D721Med (cell line): ENCODE data around the gene PRSS57.

Experiments used
- DNase-seq: peaks from one replicate; pipeline ENCODE4 v3.0.0; 2011; ENCODE audit warnings: low spot score; ENCODE audit not compliant: insufficient read length
- FAIRE-seq: peaks from 2 replicates; lab custom pipeline; 2011; peaks lifted over from hg19 to GRCh38; lab: Jason Lieb, UNC
- CTCF ChIP-seq: IDR thresholded peaks from 2 replicates; pipeline ENCODE4 v1.5.1; 2012; ENCODE audit warnings: mild to moderate bottlenecking, control low read depth; ENCODE audit not compliant: insufficient read depth; ENCODE audit errors: missing control alignments

Gene PRSS57

DNA sequence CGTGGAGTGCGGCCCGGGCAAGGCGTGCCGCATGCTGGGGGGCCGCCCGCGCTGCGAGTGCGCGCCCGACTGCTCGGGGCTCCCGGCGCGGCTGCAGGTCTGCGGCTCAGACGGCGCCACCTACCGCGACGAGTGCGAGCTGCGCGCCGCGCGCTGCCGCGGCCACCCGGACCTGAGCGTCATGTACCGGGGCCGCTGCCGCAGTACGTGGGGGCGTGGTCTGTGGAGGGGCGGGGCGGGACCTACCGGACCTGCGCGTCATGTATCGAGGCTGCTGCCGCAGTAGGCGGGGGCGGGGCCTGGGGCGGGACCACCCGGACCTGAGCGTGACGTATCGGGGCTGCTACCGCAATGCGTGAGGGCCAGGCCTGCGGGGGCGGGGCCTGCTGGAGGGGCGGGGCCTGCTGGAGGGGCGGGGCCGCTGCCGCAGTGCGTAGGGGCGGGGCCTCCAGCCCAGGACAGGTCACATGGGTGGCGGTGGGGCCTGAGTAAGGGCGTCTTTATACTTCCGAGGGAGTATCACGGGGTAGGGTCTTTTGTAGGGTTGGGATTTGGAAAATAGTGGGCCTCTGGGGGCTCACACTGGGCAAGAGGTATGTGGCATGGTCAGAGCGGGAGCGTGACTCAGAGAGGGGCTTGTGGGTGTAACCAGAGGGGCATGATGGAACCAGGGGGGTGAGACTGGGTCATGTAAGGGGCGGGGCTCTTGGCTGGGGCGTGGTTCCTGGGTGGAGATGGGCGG lies 14.8 kb downstream of the PRSS57 start:
- FAIRE-seq, result no peak
- peak; percentile 97 for DNase-seq
- peak; percentile 36 for TF ChIP-seq CTCF

DNA sequence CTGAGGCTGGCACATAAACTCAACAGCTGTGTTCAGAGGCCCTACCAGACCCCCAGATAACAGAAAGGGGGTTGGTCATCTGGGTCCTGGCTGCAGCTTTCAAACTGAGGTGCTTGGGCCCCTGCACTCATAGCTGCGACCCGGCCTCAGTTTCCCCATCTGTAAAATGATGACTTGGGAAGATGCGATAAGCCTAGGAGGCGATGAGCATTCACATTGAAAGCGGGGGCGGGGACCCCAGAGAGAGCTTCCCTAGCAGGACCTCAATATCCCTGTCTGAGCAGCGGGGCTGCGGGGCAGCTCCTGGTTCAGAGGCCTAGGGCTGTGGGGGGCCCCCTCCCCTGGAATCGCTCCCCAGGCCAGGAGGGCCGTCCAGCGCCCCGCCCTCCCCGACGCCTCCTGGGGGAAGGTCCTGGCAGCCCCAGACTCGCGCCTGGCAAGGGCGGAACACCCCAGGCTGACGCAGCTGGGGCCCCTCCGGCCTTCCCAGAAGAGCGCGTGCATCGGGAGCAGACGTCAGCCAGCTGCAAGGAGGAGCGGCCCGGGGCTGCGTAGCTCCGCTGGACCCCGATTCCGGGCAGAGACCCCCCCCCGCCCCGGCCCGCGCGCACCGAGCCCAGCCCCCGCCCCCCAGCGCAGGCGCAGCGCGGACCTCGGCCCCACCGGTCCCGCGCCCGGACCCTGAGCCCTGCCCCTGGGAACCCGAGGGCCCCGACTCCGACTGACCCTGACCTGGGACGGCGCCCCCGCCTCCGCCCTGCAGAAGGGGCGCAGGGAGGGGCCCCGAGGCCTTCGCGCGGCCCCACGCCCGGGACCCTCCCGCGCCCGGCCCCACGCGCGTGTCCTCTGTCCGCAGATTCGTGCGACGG lies 15.6 kb downstream of the PRSS57 start:
- FAIRE-seq, result no peak
- no peak for DNase-seq

GRCh38 chr19:678791-679388 lies 16.4 kb downstream of the PRSS57 start:
- FAIRE-seq (no peak), DNase-seq (no peak)
- no peak for TF ChIP-seq CTCF

More for the DNA sequence above, 15.6 kb downstream of the PRSS57 start:
- no peak for TF ChIP-seq CTCF

GRCh38 chr19:677601-678436 lies 17.4 kb downstream of the PRSS57 start:
- no peak for DNase-seq
- no peak for TF ChIP-seq CTCF

DNA sequence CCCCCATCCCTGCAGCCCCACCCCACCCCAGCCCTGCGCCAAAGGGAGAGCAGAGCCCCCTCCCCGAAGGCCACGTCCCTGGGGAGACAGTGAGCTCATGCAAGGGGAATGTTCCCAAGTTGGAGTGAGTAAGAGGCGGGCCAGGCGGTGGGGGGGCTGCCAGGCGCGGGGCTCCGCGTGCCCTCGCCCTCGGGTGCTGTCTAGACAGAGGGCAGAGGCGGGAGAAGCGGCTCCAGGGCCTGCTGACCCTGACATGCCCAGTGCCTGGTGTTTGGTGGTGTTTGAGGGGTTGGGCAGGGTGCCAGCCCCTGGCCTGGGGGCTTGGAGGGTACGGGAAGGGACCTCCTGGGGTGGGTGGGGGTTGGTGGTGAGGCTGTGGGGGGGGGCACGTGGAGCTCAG lies 18.1 kb downstream of the PRSS57 start:
- TF ChIP-seq CTCF, result no peak
- FAIRE-seq (no peak), DNase-seq (no peak)

More at GRCh38 chr19:677601-678436, 17.4 kb downstream of the PRSS57 start:
- no peak for FAIRE-seq

DNA sequence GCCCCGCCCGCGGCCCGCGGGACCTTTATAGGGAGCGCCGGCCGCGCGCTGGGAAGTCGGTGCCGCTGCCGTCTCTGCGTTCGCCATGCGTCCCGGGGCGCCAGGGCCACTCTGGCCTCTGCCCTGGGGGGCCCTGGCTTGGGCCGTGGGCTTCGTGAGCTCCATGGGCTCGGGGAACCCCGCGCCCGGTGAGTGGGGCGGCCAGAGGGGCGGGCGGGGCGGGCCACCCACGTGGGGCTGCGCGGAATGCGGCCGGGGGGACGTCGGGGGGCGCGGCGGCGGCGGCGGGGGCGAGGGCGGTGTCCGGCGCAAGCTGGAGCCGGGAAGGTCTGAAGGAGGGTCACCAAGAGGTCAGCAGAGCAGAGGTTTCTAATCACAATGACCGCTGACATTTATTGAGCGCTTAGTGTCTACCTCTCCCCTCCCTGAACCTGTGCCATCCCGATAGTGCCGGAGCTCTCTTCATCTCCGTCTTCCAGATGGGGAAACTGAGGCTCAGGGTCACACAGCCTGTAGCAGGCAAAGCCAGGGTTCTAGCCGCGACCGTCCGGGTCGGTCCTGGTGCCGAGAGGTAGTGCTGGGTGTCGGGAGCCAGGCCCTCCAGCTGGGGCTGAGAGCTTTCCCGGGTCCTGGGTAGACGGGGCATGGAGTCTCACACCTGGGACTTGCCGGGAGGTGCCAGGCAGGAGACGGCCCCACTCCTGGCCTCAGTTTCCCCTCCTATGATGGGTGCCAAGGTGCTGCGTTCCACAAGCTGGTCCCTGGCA lies 18.7 kb downstream of the PRSS57 start, which contains the start of gene FSTL3:
Gene FSTL3 (plus strand): TSS at position 54 of the 767 bp plus-strand sequence. CDS start 32 bp downstream, at position 86.
- DNase-seq (no peak), FAIRE-seq (no peak)

More for the DNA sequence above, 18.7 kb downstream of the PRSS57 start, which contains the start of gene FSTL3:
- no peak for TF ChIP-seq CTCF
